Mesothelial cell of epicardium (in vitro differentiated cells): ENCODE data around the gene NDFIP1. TPM values are rescaled to one million over a fixed set of nuclear protein-coding genes. Genes with fewer than 3 reads are reported as not detected.

Experiments used
- DNase-seq, 2 experiments: peaks; one replicate each; pipeline ENCODE4 v3.0.0; 2021; ENCODE audit warnings: low spot score in 2 of 2; ENCODE audit not compliant: unreplicated experiment in 2 of 2
- H3K27ac Mint-ChIP-seq: 2 replicates; pipeline ENCODE4 v1.8.0; 2021; ENCODE audit warnings: mixed read lengths
- H3K27me3 Mint-ChIP-seq: 2 replicates; pipeline ENCODE4 v1.8.0; 2021; ENCODE audit warnings: low read depth, mixed read lengths
- H3K36me3 Mint-ChIP-seq: 2 replicates; pipeline ENCODE4 v1.8.0; 2021; ENCODE audit warnings: mixed read lengths
- H3K4me1 Mint-ChIP-seq: 2 replicates; pipeline ENCODE4 v1.8.0; 2021; ENCODE audit warnings: mixed read lengths
- H3K4me3 Mint-ChIP-seq: 2 replicates; pipeline ENCODE4 v1.8.0; 2021; ENCODE audit warnings: mild to moderate bottlenecking, moderate library complexity, mixed read lengths
- H3K9me3 Mint-ChIP-seq: 2 replicates; pipeline ENCODE4 v1.8.0; 2021; ENCODE audit warnings: mixed read lengths
- CTCF ChIP-seq: fragments of 200-600 bp; sonication (generic); IDR thresholded peaks from one replicate; pipeline ENCODE4 v1.5.0; 2021; ENCODE audit warnings: antibody characterized with exemption; ENCODE audit not compliant: unreplicated experiment
- total RNA-seq: library from RNA; stranded (reverse); gene quantifications from 3 replicates; pipeline ENCODE4 v1.2.1, GENCODE V29; 2021

Gene NDFIP1
- total RNA-seq, 1 donor from 2014 or later: 67.9 TPM

DNA sequence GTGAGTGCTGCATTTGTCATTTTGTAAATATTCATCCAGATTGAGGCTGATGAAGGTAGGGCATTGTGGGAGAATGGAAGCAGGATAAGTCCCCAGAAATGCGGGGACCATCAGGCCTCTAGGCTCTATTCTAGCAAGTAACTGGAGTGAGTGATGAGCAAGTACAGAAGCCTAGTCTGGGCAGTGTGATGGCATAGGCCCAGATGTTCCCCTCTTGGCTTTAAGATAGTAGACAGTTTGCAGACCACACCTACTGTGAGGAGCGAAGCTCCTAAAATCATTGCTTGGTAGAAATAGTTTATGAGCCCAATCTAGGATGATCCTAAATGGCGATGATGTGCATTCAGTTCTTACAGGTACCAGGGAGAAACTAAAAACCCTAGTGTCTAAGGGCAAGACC is 24.3 kb downstream of the NDFIP1 start:
- no peak for DNase-seq
- TF ChIP-seq CTCF: no peak
- Mint-ChIP-seq H3K9me3 (no peaks in the 10 kb centered on the region), H3K36me3 (peaks cover 11% of the 10 kb centered on the region), H3K27me3 (no peaks in the 10 kb centered on the region), H3K4me3 (no peak overlapping the region), H3K27ac (no peak overlapping the region), H3K4me1 (peaks cover 7% of the 10 kb centered on the region)

DNA sequence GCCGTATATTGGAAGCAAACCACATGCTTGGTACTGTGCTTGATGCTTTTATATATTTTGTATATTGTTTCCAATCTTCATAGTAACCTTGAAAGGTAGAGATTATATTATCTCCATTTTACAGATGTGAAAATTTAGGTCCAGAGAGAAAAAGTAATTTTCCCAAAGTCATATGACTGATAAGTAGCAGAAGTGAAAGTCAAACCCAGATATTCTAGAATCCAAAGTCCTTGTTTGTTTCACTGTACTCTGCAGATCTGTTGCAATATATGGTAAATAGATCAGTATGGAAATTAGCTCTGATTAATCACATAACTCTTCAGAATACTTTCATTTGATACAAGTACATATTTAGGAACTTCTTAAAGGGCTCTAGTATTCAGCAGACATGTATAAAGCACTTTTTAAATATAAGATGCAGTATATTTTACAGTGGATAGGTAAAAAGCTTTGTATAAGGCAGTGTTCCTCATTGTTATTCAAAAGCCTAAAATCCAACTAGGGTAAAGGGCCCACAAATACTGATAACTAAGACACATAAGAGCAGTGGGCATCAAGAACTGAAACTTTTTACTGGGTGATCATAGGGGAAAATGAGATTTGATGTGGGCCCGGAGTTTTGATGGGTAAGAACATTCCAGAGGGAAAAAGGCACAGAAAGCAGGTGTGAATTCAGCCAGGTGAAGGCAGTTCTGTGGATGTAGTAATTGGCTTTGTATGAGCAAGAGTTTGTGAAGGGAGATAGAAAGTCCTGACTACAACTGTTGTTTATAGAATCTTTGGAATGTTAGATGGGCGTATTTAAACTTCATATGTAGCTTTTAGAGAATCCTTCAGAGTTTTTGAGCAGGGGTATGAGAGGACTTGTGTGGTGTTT is 25.0 kb downstream of the NDFIP1 start:
- Mint-ChIP-seq H3K36me3 (peaks cover 14% of the 10 kb centered on the region), H3K27ac (no peak overlapping the region), H3K27me3 (no peaks in the 10 kb centered on the region), H3K9me3 (no peaks in the 10 kb centered on the region), H3K4me1 (peaks cover 4% of the 10 kb centered on the region), H3K4me3 (no peak overlapping the region)
- no peak for DNase-seq
- TF ChIP-seq CTCF: no peak

DNA sequence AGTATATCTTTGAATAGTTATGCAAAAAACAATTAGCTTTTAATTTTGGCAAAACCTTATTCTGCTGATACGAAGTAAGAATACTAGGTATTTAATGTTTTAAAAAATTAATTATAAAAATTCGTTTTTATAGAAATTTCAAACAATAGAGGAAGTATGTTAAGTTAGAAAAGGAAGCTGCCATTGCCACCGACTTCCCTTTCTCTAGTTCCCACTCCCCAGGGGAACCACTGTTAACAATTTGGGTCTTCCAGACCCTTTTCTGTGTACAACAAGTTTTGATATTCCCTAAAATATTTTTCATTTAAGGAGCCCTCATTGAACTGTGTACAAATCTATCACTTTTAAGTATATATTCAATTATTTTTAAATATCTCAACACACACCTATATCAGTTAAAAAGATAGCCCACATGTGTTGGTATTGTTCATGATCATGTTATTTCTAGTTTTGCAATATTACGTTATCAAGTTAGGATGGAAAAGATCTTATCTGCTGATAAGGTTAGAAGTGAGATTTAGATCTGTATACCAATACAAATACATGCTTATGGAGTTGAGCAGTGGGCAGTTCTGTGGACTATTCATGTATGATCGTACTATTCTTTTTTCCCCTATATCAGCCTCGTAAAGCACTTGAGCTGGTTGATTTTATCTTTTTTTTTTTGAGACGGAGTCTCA is 25.9 kb downstream of the NDFIP1 start:
- DNase-seq: no peak
- TF ChIP-seq CTCF: no peak
- Mint-ChIP-seq H3K9me3 (no peaks in the 10 kb centered on the region), H3K27me3 (no peaks in the 10 kb centered on the region), H3K4me1 (no peaks in the 10 kb centered on the region), H3K27ac (no peak overlapping the region), H3K36me3 (peaks cover 14% of the 10 kb centered on the region), H3K4me3 (no peak overlapping the region)

DNA sequence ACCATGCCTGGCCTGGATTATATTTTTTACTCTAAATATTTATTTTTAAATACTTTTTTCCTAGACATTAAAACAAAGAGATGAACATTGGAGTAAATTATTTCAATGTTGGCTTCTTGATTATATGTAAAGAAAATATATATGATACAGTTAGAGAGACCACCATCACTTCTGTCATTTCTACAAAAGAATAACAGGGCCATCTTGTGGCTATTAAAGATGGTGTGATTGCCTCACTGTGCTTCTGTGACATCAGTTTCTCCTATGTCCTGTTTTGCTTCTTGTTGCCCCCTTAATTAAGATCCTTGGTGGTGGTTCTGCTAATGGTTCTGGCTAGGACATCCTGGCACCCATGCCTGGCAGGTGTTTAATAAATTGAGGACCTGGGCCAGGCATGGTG is 32.9 kb downstream of the NDFIP1 start:
- Mint-ChIP-seq H3K4me1 (no peaks in the 10 kb centered on the region), H3K27ac (no peak overlapping the region), H3K36me3 (peaks cover 12% of the 10 kb centered on the region), H3K4me3 (no peak overlapping the region), H3K27me3 (no peaks in the 10 kb centered on the region), H3K9me3 (no peaks in the 10 kb centered on the region)
- peak; percentile 9 for TF ChIP-seq CTCF
- no peak for DNase-seq

DNA sequence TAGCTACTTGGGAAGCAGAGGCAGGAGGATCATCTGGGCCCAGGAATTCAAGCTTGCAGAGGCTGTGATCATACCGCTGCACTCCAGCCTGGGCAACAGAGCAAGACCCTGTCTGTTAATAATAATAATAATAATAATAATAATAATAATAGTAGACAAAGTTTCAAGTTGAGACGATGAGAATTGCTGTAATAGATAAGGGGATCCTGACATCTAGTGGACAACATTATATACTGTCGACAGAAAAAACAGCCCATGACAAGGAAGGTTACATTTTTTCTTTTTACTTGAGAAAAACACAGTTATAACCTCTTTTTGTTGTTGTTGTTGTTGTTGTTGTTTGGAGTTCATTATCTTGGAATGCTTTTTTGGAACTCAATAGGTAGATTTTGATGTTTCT is 35.3 kb downstream of the NDFIP1 start:
- Mint-ChIP-seq H3K27me3 (no peaks in the 10 kb centered on the region), H3K9me3 (peaks cover 5% of the 10 kb centered on the region), H3K4me1 (no peaks in the 10 kb centered on the region), H3K4me3 (no peak overlapping the region), H3K36me3 (peaks cover 24% of the 10 kb centered on the region), H3K27ac (no peak overlapping the region)
- DNase-seq: no peak
- peak; percentile 54 for TF ChIP-seq CTCF
